H1 (cell line): ENCODE results near the gene UFC1. TPM values are rescaled to one million over a fixed set of nuclear protein-coding genes. Genes with fewer than 3 reads are reported as not detected.

ENCODE experiments used
- CTCF ChIA-PET: fragments of 300-600 bp; sonication (Branson Sonifier 250); formaldehyde crosslinking; loops from one replicate; lab custom pipeline; 2021; ENCODE audit not compliant: partially characterized antibody; lab: Charles Lee
- POLR2A ChIA-PET: fragments of 300-600 bp; sonication (Branson Sonifier 250); formaldehyde crosslinking; loops from one replicate; lab custom pipeline; 2021; ENCODE audit warnings: inconsistent platforms; ENCODE audit not compliant: partially characterized antibody; lab: Charles Lee
- DNase-seq, 2 experiments: peaks; one replicate each; pipeline versions ENCODE4 v3.0.0 to v3.0.0-alpha.2; 2010 to 2022; ENCODE audit warnings: low spot score in 2 of 2, low read depth in 1 of 2, mixed read lengths in 1 of 2
- FAIRE-seq: peaks from 2 replicates; lab custom pipeline; 2011; peaks lifted over from hg19 to GRCh38; lab: Jason Lieb, UNC
- H2AFZ ChIP-seq: 2 replicates; pipeline ENCODE4 v1.8.1; 2012; ENCODE audit warnings: low read length, inconsistent platforms
- H2AK5ac ChIP-seq: 2 replicates; pipeline ENCODE4 v1.6.1; 2013; ENCODE audit warnings: low read depth, low read length
- H2BK120ac ChIP-seq: replicated peaks from 2 replicates; pipeline ENCODE3; 2013; ENCODE audit warnings: low read depth, low read length, inconsistent platforms
- H2BK12ac ChIP-seq: 2 replicates; pipeline ENCODE4 v1.6.1; 2013; ENCODE audit warnings: low read depth, low read length
- H2BK15ac ChIP-seq: 2 replicates; pipeline ENCODE4 v1.6.1; 2013; ENCODE audit warnings: low read length
- H2BK20ac ChIP-seq: 2 replicates; pipeline ENCODE4 v1.6.1; 2013; ENCODE audit warnings: low read length
- H2BK5ac ChIP-seq: 2 replicates; pipeline ENCODE4 v1.6.1; 2013; ENCODE audit warnings: low read depth, low read length
- H3K14ac ChIP-seq: 2 replicates; pipeline ENCODE4 v1.6.1; 2013; ENCODE audit warnings: inconsistent platforms; ENCODE audit not compliant: insufficient read length
- H3K18ac ChIP-seq: 2 replicates; pipeline ENCODE4 v1.6.1; 2013; ENCODE audit warnings: low read length; ENCODE audit errors: extremely low read depth
- H3K23ac ChIP-seq: 2 replicates; pipeline ENCODE4 v1.6.1; 2013; ENCODE audit warnings: inconsistent platforms; ENCODE audit not compliant: insufficient read length
- H3K23me2 ChIP-seq: 2 replicates; pipeline ENCODE4 v1.6.1; 2013; ENCODE audit warnings: low read depth, low read length
- H3K27ac ChIP-seq: 2 replicates; pipeline ENCODE4 v1.6.1; 2011; ENCODE audit warnings: low read depth, low read length, inconsistent platforms
- H3K27me3 ChIP-seq, 4 experiments: replicated peaks in 1 of 4; 1 replicate in 1 of 4; 2 replicates in 3 of 4; pipeline versions ENCODE4 v1.6.1 to v1.8.1; 2011 to 2013; ENCODE audit warnings: low read length in 3 of 4, mild to moderate bottlenecking in 3 of 4, inconsistent platforms in 2 of 4, mixed read lengths in 2 of 4, moderate library complexity in 1 of 4; ENCODE audit not compliant: control insufficient read depth in 3 of 4, insufficient read depth in 3 of 4; ENCODE audit errors: extremely low read depth in 1 of 4
- H3K36me3 ChIP-seq, 4 experiments: 2 replicates each; pipeline versions ENCODE4 v1.6.1 to v1.8.1; 2011 to 2013; ENCODE audit warnings: mild to moderate bottlenecking in 4 of 4, low read length in 3 of 4, moderate library complexity in 2 of 4, control low read depth in 1 of 4, inconsistent platforms in 1 of 4; ENCODE audit not compliant: insufficient read depth in 4 of 4, control insufficient read depth in 2 of 4
- H3K4ac ChIP-seq: replicated peaks from 2 replicates; pipeline ENCODE3; 2013; ENCODE audit warnings: low read length, low read depth, mixed read lengths, inconsistent platforms; ENCODE audit not compliant: insufficient read length
- H3K4me1 ChIP-seq, 4 experiments: replicated peaks in 1 of 4; 1 replicate in 1 of 4; 2 replicates in 3 of 4; pipeline versions ENCODE4 v1.6.1 to v1.8.1; 2011 to 2013; ENCODE audit warnings: low read length in 3 of 4, inconsistent platforms in 2 of 4, mixed read lengths in 1 of 4; ENCODE audit not compliant: insufficient read depth in 4 of 4, control insufficient read depth in 3 of 4
- H3K4me2 ChIP-seq, 2 experiments: 2 replicates each; pipeline versions ENCODE4 v1.6.1 to v1.8.1; 2011 to 2013; ENCODE audit warnings: low read depth in 2 of 2, low read length in 2 of 2, control low read depth in 1 of 2, inconsistent platforms in 1 of 2, mild to moderate bottlenecking in 1 of 2; ENCODE audit not compliant: insufficient read depth in 1 of 2
- H3K4me3 ChIP-seq, 4 experiments: fragments of 200-600, 300-600 bp in 1 of 4; sonication (generic), shearing (Covaris generic), sonication (Bioruptor Twin) in 1 of 4; 2 replicates each; pipeline versions ENCODE4 v1.5.1 to v1.8.1; 2011 to 2016; ENCODE audit warnings: low read length in 4 of 4, low read depth in 3 of 4, control low read depth in 2 of 4, inconsistent platforms in 2 of 4, mild to moderate bottlenecking in 2 of 4, mixed read lengths in 1 of 4, moderate library complexity in 1 of 4; ENCODE audit not compliant: insufficient read depth in 2 of 4; ENCODE audit errors: extremely low read depth in 1 of 4
- H3K56ac ChIP-seq: replicated peaks from 2 replicates; pipeline ENCODE3; 2013; ENCODE audit warnings: low read depth, mild to moderate bottlenecking, mixed read lengths, low read length, inconsistent platforms; ENCODE audit not compliant: insufficient read length
- H3K79me1 ChIP-seq: 2 replicates; pipeline ENCODE4 v1.6.1; 2013; ENCODE audit warnings: low read depth, low read length, control low read depth
- H3K79me2 ChIP-seq, 2 experiments: 2 replicates each; pipeline versions ENCODE4 v1.6.1 to v1.8.1; 2012 to 2013; ENCODE audit warnings: low read length in 2 of 2, mild to moderate bottlenecking in 2 of 2, inconsistent platforms in 1 of 2; ENCODE audit not compliant: insufficient read depth in 2 of 2, control insufficient read depth in 1 of 2
- H3K9ac ChIP-seq, 4 experiments: replicated peaks in 1 of 4; 1 replicate in 1 of 4; 2 replicates in 3 of 4; pipeline versions ENCODE4 v1.6.1 to v1.8.1; 2011 to 2013; ENCODE audit warnings: low read depth in 3 of 4, low read length in 3 of 4, control low read depth in 2 of 4, mild to moderate bottlenecking in 2 of 4, moderate library complexity in 2 of 4, inconsistent platforms in 1 of 4; ENCODE audit errors: extremely low read depth in 1 of 4
- H3K9me3 ChIP-seq, 2 experiments: 2 replicates each; pipeline versions ENCODE4 v1.6.1 to v1.8.1; 2012 to 2013; ENCODE audit warnings: mild to moderate bottlenecking in 2 of 2, moderate library complexity in 2 of 2, control low read depth in 1 of 2, inconsistent platforms in 1 of 2, low read depth in 1 of 2, low read length in 1 of 2, mixed read lengths in 1 of 2; ENCODE audit not compliant: insufficient read depth in 2 of 2
- H4K20me1 ChIP-seq, 2 experiments: replicated peaks in 1 of 2; 2 replicates each; pipeline versions ENCODE3 to v1.8.1; 2011 to 2013; ENCODE audit warnings: inconsistent platforms in 2 of 2, low read length in 2 of 2, mild to moderate bottlenecking in 1 of 2; ENCODE audit not compliant: insufficient read depth in 2 of 2, control insufficient read depth in 1 of 2
- H4K5ac ChIP-seq: 2 replicates; pipeline ENCODE4 v1.6.1; 2013; ENCODE audit warnings: low read length, low read depth, mixed read lengths, inconsistent platforms; ENCODE audit not compliant: insufficient read length
- H4K8ac ChIP-seq: 2 replicates; pipeline ENCODE4 v1.8.0; 2013; ENCODE audit warnings: mild to moderate bottlenecking, moderate library complexity, low read length, inconsistent platforms; ENCODE audit not compliant: insufficient read depth; ENCODE audit errors: extremely low read depth
- H4K91ac ChIP-seq: replicated peaks from 2 replicates; pipeline ENCODE3; 2013; ENCODE audit warnings: low read length, mixed read lengths, inconsistent platforms; ENCODE audit not compliant: insufficient read length
- SP4 ChIP-seq: IDR thresholded peaks from 2 replicates; pipeline ENCODE4 v1.6.1; 2012; ENCODE audit warnings: low read length, inconsistent platforms
- ZNF274 ChIP-seq: IDR thresholded peaks from 2 replicates; pipeline ENCODE4 v1.7.0; 2012; ENCODE audit warnings: low read length, borderline replicate concordance; ENCODE audit errors: extremely low read depth
- WGBS, 2 experiments: shearing (Covaris generic) in 1 of 2; methylation state at CpG; one replicate each; pipeline versions ENCODE4 v1.1.6 to v1.1.7; 2013 to 2015; ENCODE audit warnings: low lambda C conversion rate in 2 of 2, mixed read lengths in 2 of 2, inconsistent platforms in 1 of 2, low coverage in 1 of 2, missing lambda C conversion rate in 1 of 2; ENCODE audit not compliant: insufficient replicate concordance in 2 of 2, insufficient coverage in 1 of 2, insufficient read length in 1 of 2; ENCODE audit errors: extremely low coverage in 1 of 2, missing lambda C conversion rate in 1 of 2; 5-methylcytosine and 5-hydroxymethylcytosine counted together
- polyA plus RNA-seq, 7 experiments: library from polyadenylated mRNA; depleted of rRNA in 3 of 7; stranded (reverse) in 5 of 7; unstranded in 2 of 7; fragments of >200 nt in 5 of 7; fragments of 200-250 nt in 2 of 7; gene quantifications; 1 replicate in 5 of 7; 2 replicates in 1 of 7; 4 replicates in 1 of 7; pipeline versions ENCODE4 v1.2.1 to v1.2.3, GENCODE V29; 2011 to 2013; ENCODE audit warnings: missing spikeins in 2 of 7, mixed read lengths in 2 of 7
- total RNA-seq: library from RNA; stranded (reverse); fragmentation: NEBNext Ultra II Directional; extraction: Animal tissue kit (Norgen Biotek cat#: 25700); gene quantifications from 2 replicates; pipeline ENCODE4 v1.2.1, GENCODE V29; 2021

The UFC1 gene
- total and polyA plus RNA-seq, 2 of the 8 experiments (the other 6 are each of a cell fraction or from before 2014, with no cell fraction given), result 67.8 to 102 TPM

GRCh38 chr1:161206411-161207140, 52.8 kb downstream of the UFC1 start:
- H2BK15ac ChIP-seq, result no peak overlapping the region
- no peak overlapping the region for H3K14ac ChIP-seq
- no peak overlapping the region for H3K4me2 ChIP-seq
- peaks cover 1 to 7% of the 10 kb centered on the region in 2 experiments for H4K20me1 ChIP-seq
- FAIRE-seq (no peak), DNase-seq (no peak)
- H3K23ac ChIP-seq, result no peak overlapping the region
- H2BK12ac ChIP-seq, result no peak overlapping the region
- H2BK5ac ChIP-seq, result no peak overlapping the region
- 95% methylated on average over 12 of the region's 12 CpGs; no CpG with 5 or more reads in 1 of the 2 experiments for WGBS, 2 experiments
- peaks cover 2% of the 10 kb centered on the region; the same call in 1 of the 2 replicates for H3K79me1 ChIP-seq
- TF ChIP-seq SP4, result no peak
- TF ChIP-seq ZNF274, result no peak
- H3K27ac ChIP-seq, result no peak overlapping the region
- CTCF ChIA-PET, result interaction anchor here (1.3 to 17.6 kb wide), 9 partner anchors 10 to 176 kb away, joined by 3 to 427 read pairs (median 6); partner anchors contain the start of genes APOA2, FCER1G and TOMM40L
- no peak overlapping the region for H3K4me3 ChIP-seq
- H3K79me2 ChIP-seq, result peaks cover 0 to 9% of the 10 kb centered on the region in 2 experiments; a peak in 2 of 4 replicates
- no peak overlapping the region for H3K9ac ChIP-seq
- peaks cover 3% of the 10 kb centered on the region for H3K23me2 ChIP-seq
- H3K4me1 ChIP-seq, result peaks cover under 1 to 8% (median 5%) of the 10 kb centered on the region in 4 experiments; a peak in 6 of 7 replicates
- H2BK20ac ChIP-seq, result no peak overlapping the region
- H3K4ac ChIP-seq, result no peak overlapping the region
- no peak overlapping the region for H4K91ac ChIP-seq
- no peak overlapping the region for H4K8ac ChIP-seq
- H3K56ac ChIP-seq, result no peak overlapping the region
- H3K9me3 ChIP-seq, result no peaks in the 10 kb centered on the region
- H3K18ac ChIP-seq, result no peak overlapping the region
- H2BK120ac ChIP-seq, result no peak overlapping the region
- peaks cover 23 to 60% (median 38%) of the 10 kb centered on the region in 4 experiments for H3K36me3 ChIP-seq
- no peak overlapping the region for H2AK5ac ChIP-seq
- no peaks in the 10 kb centered on the region for H3K27me3 ChIP-seq
- no peak overlapping the region for H2AFZ ChIP-seq
- no peak overlapping the region for H4K5ac ChIP-seq
- POLR2A ChIA-PET, result interaction anchor here (1.2 to 1.6 kb wide), 3 partner anchors 8 to 108 kb away, joined by 3 to 4 read pairs (median 4); partner anchors contain the start of gene SDHC
